Lower lobe of right lung (tissue), 2 donors: ENCODE measurements around the gene ALOX12B. TPM values are rescaled to one million over a fixed set of nuclear protein-coding genes. Genes with fewer than 3 reads are reported as not detected.

Experiments used
- ATAC-seq, 2 donors: fragments of 200-7000 bp; cut with Tn5 transposase; one replicate each; pipeline ENCODE4 v1.9.1; 2020 to 2022; ENCODE audit warnings: mild to moderate bottlenecking in 2 of 2, moderate library complexity in 2 of 2
- DNase-seq: peaks from one replicate; pipeline ENCODE4 v3.0.0-alpha.2; 2020
- H3K27ac ChIP-seq: fragments of 200-600 bp; one replicate; pipeline ENCODE4 v1.8.0; 2022
- H3K27me3 ChIP-seq: fragments of 200-600 bp; one replicate; pipeline ENCODE4 v1.8.0; 2022; ENCODE audit warnings: low read depth
- H3K36me3 ChIP-seq: fragments of 200-600 bp; one replicate; pipeline ENCODE4 v1.8.0; 2022; ENCODE audit warnings: mild to moderate bottlenecking
- H3K4me1 ChIP-seq: fragments of 200-600 bp; one replicate; pipeline ENCODE4 v1.8.0; 2022
- H3K4me3 ChIP-seq: fragments of 200-600 bp; one replicate; pipeline ENCODE4 v1.8.0; 2022; ENCODE audit warnings: mild to moderate bottlenecking
- H3K9me3 ChIP-seq: fragments of 200-600 bp; one replicate; pipeline ENCODE4 v1.8.0; 2022
- intact Hi-C: fragments of 100-400 bp; cut with DNase I; formaldehyde crosslinking; loops from one replicate; pipeline ENCODE4 v1.11.0; 2022
- total RNA-seq: library from RNA; stranded (reverse); fragmentation: NEBNext Ultra II Directional; extraction: Animal tissue kit (Norgen Biotek cat#: 25700); gene quantifications from one replicate; pipeline ENCODE4 v1.2.1, GENCODE V29; 2021
- TF ChIP-seq, protein P1 (sequence below): fragments of 200-600 bp; IDR thresholded peaks from one replicate; pipeline ENCODE4 v1.8.0; 2022; ENCODE audit warnings: antibody characterized with exemption, mild to moderate bottlenecking
- donor health status: DM: no; HTN: yes; CAD: no; lungs with severe emphysema.

ALOX12B gene
- total RNA-seq, 1 donor from 2014 or later = not detected

DNA sequence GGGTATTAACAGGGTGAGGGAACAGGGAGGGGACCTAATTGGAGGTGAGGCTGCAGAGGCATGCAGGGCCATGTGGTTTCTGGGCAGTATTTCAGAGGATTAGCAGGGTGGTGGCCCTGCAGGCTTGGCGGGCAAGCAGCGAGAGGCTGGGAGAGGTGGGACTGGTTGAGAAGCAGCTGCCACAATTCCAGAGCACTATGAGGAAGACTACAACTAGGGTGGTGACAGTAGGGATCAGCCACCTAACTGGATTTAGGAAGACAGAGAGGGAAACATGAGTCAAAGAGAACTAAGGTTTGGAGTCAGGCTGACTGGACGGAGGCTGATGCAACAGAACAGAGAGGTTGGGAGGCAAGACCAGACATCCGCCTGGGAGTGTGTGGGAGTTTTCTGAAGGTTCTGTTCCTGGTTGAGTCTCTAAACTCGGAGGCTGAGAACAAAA lies 18.5 kb upstream of the ALOX12B start:
- Histone ChIP-seq H3K4me3 (no peak overlapping the region), H3K27me3 (peaks cover 23% of the 10 kb centered on the region), H3K27ac (no peak overlapping the region), H3K9me3 (no peaks in the 10 kb centered on the region), H3K4me1 (peaks cover 9% of the 10 kb centered on the region), H3K36me3 (no peaks in the 10 kb centered on the region)
- TF ChIP-seq, protein P1, sequence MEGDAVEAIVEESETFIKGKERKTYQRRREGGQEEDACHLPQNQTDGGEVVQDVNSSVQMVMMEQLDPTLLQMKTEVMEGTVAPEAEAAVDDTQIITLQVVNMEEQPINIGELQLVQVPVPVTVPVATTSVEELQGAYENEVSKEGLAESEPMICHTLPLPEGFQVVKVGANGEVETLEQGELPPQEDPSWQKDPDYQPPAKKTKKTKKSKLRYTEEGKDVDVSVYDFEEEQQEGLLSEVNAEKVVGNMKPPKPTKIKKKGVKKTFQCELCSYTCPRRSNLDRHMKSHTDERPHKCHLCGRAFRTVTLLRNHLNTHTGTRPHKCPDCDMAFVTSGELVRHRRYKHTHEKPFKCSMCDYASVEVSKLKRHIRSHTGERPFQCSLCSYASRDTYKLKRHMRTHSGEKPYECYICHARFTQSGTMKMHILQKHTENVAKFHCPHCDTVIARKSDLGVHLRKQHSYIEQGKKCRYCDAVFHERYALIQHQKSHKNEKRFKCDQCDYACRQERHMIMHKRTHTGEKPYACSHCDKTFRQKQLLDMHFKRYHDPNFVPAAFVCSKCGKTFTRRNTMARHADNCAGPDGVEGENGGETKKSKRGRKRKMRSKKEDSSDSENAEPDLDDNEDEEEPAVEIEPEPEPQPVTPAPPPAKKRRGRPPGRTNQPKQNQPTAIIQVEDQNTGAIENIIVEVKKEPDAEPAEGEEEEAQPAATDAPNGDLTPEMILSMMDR = no peak
- intact Hi-C loops = no loop called here
- no peak for DNase-seq
- no peak for ATAC-seq

DNA sequence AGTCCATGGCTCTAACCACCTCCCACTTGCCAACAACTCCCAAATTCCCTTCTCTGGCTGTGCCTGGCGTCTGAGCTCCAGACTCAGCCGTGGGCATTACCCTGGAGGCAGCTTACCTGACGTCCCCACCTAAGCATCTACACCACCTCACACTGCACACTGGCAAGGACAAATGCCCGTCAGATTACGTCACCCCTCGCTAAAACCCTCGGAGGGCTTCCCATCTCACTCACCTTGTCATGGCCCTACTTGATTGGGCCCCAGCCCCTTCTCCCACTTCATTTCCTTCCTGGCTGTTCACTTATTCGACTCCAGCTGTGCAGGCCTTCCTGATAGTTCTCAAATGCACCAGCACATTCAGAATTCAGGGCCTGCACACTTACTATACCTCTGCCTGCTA lies 17.4 kb upstream of the ALOX12B start:
- intact Hi-C loops = no loop called here
- H3K27me3 ChIP-seq = peaks cover 12% of the 10 kb centered on the region
- no peak overlapping the region for H3K4me3 ChIP-seq
- no peaks in the 10 kb centered on the region for H3K36me3 ChIP-seq
- TF ChIP-seq, protein P1 = no peak
- no peak for ATAC-seq
- peaks cover 3% of the 10 kb centered on the region for H3K4me1 ChIP-seq
- no peak overlapping the region for H3K27ac ChIP-seq
- no peaks in the 10 kb centered on the region for H3K9me3 ChIP-seq
- no peak for DNase-seq

DNA sequence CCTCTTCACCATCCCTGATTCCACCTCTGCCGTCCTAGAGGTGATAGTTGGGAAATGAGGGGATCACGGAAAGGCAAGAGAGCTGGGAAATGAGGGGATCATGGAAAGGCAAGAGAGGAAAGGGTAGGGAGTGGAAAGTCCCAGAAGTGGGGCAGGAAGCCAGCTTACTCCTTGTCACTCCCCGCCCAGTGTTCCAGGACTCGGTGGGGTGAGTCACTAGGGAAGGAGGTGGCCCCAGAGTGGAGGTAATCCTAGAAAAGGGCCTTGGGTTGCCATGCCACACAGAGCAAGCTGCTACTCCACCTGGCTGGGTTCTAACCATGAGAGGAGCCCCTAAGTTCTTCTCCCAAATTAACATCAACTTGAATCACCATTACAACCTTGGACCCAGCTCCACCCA lies 16.0 kb upstream of the ALOX12B start:
- Histone ChIP-seq H3K4me1 (no peaks in the 10 kb centered on the region), H3K27ac (no peak overlapping the region), H3K9me3 (no peaks in the 10 kb centered on the region), H3K27me3 (peaks cover 2% of the 10 kb centered on the region), H3K4me3 (no peak overlapping the region), H3K36me3 (no peaks in the 10 kb centered on the region)
- intact Hi-C loops = no loop called here
- peak; percentile 69 to 72 for ATAC-seq
- TF ChIP-seq, protein P1 = no peak
- no peak for DNase-seq

DNA sequence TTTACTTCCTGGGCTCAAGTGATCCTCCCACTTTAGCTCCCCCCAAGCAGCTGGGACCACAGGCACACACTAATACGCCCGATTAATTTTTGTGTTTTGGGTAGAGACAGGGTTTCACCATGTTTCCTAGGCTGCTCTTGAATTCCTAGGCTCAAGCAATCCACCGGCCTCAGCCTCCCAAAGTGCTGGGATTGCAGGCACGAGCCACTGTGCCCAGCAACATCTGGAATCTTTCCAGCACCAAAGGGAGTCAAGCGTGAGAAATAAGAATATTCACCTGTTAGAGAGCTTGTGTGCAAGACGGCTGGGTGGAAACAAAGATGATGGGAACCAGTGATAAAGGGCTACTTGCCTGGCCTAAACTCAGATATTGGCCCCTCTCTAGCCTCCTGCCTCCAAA lies 14.2 kb upstream of the ALOX12B start:
- ATAC-seq = no peak
- no peak overlapping the region for H3K27ac ChIP-seq
- H3K9me3 ChIP-seq = no peaks in the 10 kb centered on the region
- DNase-seq = no peak
- no peaks in the 10 kb centered on the region for H3K4me1 ChIP-seq
- H3K4me3 ChIP-seq = no peak overlapping the region
- intact Hi-C loops = no loop called here
- no peaks in the 10 kb centered on the region for H3K27me3 ChIP-seq
- TF ChIP-seq, protein P1 = no peak
- no peaks in the 10 kb centered on the region for H3K36me3 ChIP-seq

DNA sequence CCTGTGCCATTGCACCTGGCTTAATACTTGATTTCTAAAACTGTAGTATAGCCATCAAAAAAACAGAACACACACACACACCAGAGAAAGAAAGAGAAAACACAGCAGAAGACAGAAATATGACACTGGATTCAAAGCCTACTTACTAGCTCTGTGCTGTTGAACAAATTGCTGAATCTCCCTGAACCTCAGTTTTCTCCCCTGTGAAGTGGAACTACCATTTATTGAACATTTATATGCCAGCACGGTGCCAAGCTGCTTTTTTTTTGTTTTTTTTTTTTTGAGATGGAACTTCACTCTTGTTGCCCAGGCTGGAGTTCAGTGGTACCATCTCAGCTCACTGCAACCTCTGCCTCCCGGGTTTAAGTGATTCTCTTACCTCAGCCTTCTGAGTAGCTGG lies 13.2 kb upstream of the ALOX12B start:
- ATAC-seq (no peak), DNase-seq (no peak)
- Histone ChIP-seq H3K27me3 (no peaks in the 10 kb centered on the region), H3K4me3 (no peak overlapping the region), H3K36me3 (no peaks in the 10 kb centered on the region), H3K9me3 (no peaks in the 10 kb centered on the region), H3K27ac (no peak overlapping the region), H3K4me1 (no peaks in the 10 kb centered on the region)
- intact Hi-C loops = no loop called here
- TF ChIP-seq, protein P1 = no peak

DNA sequence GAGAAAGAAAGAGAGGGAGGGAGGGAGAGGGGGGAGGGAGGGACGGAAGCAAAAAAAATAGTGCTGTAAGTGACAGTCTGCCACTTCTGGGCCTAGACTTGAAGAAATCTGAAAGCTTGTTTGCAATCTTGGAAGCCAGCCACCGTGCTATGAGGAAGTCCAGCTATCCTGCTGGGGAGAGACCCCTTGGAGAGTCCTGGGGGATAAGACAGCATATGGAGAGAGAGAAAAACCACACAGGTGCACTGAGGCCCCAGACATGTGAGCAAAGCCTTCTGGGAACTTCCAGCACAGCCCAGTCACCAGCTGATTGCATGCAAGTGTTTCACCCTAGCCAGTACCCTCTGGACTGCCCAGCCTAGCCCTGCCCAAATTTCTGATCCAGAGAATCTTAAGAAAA lies 12.6 kb upstream of the ALOX12B start:
- H3K4me1 ChIP-seq = no peaks in the 10 kb centered on the region
- ATAC-seq = peak in 1 of 2 donors; percentile 16
- no peaks in the 10 kb centered on the region for H3K36me3 ChIP-seq
- intact Hi-C loops = no loop called here
- no peak overlapping the region for H3K27ac ChIP-seq
- TF ChIP-seq, protein P1 = no peak
- no peak overlapping the region for H3K4me3 ChIP-seq
- no peaks in the 10 kb centered on the region for H3K27me3 ChIP-seq
- no peak for DNase-seq
- no peaks in the 10 kb centered on the region for H3K9me3 ChIP-seq
